Measurements from ENCODE around the gene ZNG1A.
"Not testable (repeated sequence)": the region's sequence is repeated elsewhere in the genome, so short reads cannot be mapped to it uniquely, and the experiment has no call there.

ZNG1A gene

DNA sequence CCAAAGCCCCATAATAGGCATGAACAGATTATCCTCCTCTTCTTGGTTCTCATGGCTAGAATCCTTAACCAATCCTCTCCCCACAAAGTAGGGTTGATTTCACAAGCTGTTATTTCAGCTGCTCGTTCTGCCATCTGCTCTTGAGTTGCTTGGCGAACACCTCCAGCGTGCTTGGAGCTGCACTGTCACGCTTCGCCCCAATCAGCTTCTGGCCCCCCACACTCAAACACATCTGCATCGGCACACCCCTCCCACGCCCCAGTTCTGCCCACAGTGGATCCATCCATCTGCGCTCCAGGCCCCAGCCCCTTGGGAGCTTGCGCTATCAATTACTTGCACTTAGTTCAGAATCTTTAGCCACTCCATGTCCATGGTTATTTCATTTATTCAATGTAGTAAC lies 78.4 kb downstream of the ZNG1A start:
- POLR2A ChIA-PET; H3K4me3 ChIP-seq (ENCODE audit: low read depth, low read length); CTCF ChIA-PET; DNase-seq (ENCODE audit: low read depth, low spot score): not testable (repeated sequence)

DNA sequence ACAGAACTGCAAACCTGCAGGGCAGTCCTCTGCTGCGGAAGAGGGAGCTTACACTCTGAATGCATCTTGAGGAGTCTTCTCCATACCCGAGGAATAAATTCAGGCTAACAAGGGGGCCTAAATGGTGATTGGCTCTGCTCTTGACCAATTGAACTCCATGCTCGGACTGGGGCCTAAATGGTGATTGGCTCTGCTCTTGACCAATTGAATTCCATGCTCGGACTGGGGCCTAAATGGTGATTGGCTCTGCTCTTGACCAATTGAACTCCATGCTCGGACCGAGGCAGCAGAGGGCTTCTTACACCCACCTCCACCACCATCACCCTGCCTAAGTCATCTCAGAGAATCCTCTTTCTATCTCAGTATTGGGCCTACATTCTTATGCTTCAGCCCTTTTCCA lies 79.0 kb downstream of the ZNG1A start:
- DNase-seq (ENCODE audit: low read depth, low spot score); POLR2A ChIA-PET; CTCF ChIA-PET; H3K4me3 ChIP-seq (ENCODE audit: low read depth, low read length): not testable (repeated sequence)

DNA sequence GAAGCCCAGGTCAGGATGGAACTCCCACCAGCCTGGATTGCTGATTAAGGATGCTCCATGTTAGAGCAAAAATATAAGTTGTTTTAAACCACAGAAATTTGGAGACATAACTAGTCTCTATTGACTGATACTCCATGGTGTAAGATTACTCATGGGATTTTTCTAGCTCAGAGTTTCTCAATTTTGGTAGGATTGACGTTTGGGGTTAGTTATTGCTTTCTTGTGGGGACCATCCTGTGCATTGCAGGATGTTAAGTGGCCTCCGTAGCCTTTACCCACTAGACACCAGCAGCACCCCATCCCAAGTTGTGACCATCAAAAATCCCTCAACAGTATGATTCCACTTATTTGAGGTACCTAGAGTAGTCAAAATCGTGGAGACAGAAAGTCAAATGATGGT lies 80.1 kb downstream of the ZNG1A start:
- POLR2A ChIA-PET; DNase-seq (ENCODE audit: low read depth, low spot score); CTCF ChIA-PET; H3K4me3 ChIP-seq (ENCODE audit: low read depth, low read length): not testable (repeated sequence)

DNA sequence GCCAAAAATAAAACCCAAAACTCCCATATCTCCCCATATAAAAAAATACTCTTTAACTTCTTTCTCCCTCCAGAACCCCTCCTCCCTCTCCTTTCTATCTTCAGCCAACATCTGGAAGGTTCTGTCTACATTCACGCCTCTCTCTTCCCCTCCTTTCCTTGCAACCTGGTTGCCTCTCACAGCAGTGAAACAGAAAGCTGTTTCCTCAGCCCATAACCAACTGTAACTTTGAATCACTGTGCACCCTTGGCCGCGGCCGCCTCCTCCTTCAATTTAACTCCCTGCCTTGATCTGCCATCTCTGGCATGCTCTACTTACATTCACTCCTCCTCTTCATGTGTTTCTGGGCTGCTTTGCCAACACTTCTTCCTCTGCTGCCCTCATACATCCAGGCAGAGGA lies 83.9 kb downstream of the ZNG1A start:
- POLR2A ChIA-PET; DNase-seq (ENCODE audit: low read depth, low spot score); H3K4me3 ChIP-seq (ENCODE audit: low read depth, low read length); CTCF ChIA-PET: not testable (repeated sequence)

DNA sequence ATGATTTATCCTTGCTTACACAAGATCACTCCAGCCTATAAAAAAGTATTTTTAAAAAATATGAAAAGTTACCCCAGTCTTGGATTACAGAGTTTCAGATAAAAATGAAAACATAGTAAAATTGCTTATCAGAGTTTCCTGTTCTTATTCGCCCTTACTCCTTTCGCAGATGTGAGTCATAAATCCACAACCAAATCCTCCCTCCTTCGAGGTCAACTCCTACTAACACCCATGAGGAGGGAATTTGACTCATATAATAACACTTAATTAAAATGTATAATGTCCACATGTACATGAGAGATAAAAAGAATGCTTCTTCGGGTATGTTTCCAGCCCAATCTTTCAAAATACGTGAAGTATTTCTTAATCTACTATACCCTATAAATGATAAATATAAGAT lies 84.5 kb downstream of the ZNG1A start:
- POLR2A ChIA-PET; DNase-seq (ENCODE audit: low read depth, low spot score): not testable (repeated sequence)

DNA sequence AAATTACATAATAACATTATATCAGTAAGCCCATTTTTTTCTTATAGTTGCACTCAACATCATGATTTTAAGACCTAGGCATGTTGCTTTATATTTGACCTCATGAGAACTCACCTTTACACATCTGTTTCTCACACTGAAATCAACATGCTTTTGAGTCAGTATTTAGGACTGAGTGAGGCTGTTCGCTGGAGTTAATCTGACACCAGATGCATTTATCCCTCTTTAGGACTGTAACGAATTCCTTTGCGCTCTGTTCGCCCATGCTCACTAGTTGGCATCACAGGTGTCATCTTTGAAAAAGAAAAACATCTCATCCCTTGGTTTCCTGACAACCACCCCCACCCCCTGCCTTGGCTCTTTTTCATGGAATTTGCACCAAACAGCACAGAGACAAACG lies 84.9 kb downstream of the ZNG1A start:
- DNase-seq (ENCODE audit: low read depth, low spot score); H3K4me3 ChIP-seq (ENCODE audit: low read depth, low read length); CTCF ChIA-PET; POLR2A ChIA-PET: not testable (repeated sequence)

More for the DNA sequence above, 84.5 kb downstream of the ZNG1A start:
- H3K4me3 ChIP-seq (ENCODE audit: low read depth, low read length); CTCF ChIA-PET: not testable (repeated sequence)

DNA sequence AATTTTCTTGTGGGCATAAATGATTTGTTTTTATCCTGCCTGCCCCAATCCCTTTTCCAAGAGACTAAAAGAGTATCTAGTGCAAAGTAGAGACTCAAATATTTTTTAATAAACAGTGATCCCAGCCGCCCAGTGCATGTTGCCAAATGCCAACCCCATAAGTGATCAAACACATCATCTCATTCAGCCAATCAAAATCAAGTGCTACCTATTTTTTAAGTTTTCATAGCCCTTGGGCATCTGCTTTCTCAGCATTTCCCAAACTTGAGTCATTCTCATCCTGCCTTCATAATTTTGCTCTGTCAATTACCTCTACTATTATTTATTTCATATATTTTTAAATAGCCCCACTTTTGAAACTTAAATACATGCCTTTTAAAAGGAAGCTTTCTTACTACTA lies 88.0 kb downstream of the ZNG1A start:
- H3K4me3 ChIP-seq (ENCODE audit: low read depth, low read length); CTCF ChIA-PET; DNase-seq (ENCODE audit: low read depth, low spot score); POLR2A ChIA-PET: not testable (repeated sequence)

DNA sequence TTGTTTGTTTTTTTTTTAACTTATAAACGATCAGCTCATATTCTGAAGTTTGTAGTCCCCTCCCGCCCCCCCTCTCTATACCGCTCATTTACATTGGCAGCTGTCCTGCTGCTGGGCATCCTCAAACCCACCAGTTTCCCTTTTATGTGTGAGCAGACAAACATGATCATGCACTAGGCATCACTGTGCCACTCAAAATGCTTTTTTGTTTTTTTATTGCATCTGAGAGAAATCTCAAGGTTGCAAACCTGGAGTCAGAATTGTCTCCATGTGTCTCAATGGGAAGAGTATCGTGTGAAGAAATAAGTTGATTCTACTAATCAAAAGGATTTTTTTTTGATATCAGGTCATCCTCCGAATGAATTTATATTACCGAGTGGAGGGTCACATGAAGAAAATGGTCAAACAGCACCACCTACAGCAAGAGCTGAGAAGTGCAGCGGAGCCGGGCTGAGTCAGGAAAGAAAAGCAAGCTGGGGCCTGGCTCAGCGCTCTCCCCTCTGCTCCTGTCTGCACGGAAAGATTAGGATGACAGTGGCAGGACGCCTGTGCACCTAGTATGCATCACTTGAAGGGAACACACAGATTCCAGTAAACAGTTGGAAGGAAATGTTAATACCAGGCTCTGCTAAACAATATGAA lies 90.3 kb downstream of the ZNG1A start:
- H3K4me3 ChIP-seq (ENCODE audit: low read depth, low read length); DNase-seq (ENCODE audit: low read depth, low spot score); CTCF ChIA-PET; POLR2A ChIA-PET: not testable (repeated sequence)

DNA sequence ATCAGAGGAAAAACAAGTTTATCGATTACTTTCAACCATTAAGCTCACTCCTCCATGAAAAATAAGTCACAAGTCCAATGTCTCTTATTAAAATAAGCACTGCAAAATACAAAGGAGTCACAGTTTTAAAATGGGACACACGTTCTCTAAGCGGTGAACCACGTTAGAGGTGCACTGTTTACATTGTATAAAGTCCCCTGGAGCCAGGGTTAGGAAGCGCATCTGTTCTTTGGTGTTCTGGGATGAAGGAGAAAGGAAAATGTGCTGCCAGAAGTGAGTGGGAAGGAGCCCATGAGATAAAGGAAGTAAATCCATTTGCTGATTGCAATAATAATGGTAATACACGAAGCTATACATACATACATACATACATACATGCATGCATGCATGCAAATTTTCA lies 91.0 kb downstream of the ZNG1A start:
- POLR2A ChIA-PET; DNase-seq (ENCODE audit: low read depth, low spot score): not testable (repeated sequence)

DNA sequence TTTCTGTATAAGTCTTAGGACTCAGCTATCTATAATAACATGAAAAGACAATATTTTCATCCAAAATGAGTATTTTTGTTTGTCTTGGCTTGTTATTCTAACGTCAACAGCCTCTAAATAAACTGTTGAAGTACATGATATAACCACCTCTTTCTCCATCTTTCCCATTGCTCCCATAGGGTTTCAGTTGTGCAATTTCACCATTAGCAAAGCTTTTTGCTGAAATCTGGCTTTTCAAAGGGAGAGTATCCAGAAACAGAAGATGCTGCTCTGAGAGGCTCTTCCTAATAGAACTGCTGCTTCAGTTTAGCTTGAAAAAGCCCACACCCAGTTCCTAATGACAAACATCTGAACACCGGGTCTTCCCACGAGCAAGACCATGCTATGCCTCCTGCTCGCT lies 91.8 kb downstream of the ZNG1A start:
- DNase-seq (ENCODE audit: low read depth, low spot score); POLR2A ChIA-PET; H3K4me3 ChIP-seq (ENCODE audit: low read depth, low read length); CTCF ChIA-PET: not testable (repeated sequence)

More for the DNA sequence above, 91.0 kb downstream of the ZNG1A start:
- CTCF ChIA-PET; H3K4me3 ChIP-seq (ENCODE audit: low read depth, low read length): not testable (repeated sequence)

DNA sequence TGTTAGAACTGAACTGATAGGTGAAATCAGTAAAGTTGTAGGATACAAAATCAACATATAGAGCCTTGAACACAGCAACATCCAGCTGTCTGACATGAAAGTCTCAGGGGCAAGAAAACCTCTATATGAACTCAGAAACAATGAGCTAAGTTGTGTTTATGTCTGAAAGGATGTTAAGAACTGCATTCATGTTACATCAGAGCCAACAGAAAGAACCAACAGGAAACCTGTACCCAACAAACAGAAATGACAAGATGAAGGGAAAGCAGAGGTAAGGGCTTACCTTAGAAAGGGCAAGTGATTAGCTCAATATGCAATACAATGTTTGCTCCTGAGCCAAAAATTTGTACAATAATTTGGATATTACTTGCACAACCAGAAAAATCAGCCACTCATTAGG lies 92.2 kb downstream of the ZNG1A start:
- POLR2A ChIA-PET; DNase-seq (ENCODE audit: low read depth, low spot score); H3K4me3 ChIP-seq (ENCODE audit: low read depth, low read length); CTCF ChIA-PET: not testable (repeated sequence)

DNA sequence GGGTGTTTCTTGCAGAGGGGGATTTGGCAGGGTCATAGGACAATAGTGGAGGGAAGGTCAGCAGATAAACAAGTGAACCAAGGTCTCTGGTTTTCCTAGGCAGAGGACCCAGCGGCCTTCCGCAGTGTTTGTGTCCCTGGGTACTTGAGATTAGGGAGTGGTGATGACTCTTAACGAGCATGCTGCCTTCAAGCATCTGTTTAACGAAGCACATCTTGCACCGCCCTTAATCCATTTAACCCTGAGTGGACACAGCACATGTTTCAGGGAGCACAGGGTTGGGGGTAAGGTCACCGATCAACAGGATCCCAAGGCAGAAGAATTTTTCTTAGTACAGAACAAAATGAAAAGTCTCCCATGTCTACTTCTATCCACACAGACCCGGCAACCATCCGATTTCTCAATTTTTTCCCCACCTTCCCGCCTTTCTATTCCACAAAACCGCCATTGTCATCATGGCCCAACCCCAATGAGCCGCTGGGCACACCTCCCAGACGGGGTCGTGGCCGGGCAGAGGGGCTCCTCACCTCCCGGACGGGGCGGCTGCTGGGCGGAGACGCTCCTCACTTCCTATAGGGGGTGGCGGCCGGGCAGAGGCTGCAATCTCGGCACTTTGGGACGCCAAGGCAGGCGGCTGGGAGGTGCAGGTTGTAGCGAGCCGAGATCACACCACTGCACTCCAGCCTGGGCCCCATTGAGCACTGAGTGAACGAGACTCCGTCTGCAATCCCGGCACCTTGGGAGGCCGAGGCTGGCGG lies 95.7 kb downstream of the ZNG1A start:
- CTCF ChIA-PET; H3K4me3 ChIP-seq (ENCODE audit: low read depth, low read length); DNase-seq (ENCODE audit: low read depth, low spot score); POLR2A ChIA-PET: not testable (repeated sequence)

DNA sequence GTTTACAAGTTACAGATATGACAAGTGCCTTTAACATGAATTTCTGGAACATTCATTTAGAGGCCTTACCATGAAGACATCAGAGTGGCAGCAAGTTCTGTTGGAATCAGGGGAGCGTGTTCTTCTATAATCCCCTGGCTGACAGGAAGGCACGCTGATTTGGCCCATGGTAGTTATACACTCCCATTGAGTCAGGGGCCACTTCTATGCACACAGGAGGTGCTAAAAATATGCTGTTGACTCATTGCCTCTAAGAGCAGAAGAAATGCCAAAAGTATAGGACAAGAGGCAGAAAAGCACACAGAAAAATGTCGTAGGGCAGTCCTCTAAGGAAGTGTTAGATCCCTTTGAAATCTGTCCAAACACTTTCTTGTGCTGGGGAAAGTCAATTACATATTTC lies 100.5 kb downstream of the ZNG1A start:
- POLR2A ChIA-PET; CTCF ChIA-PET; H3K4me3 ChIP-seq (ENCODE audit: low read depth, low read length); DNase-seq (ENCODE audit: low read depth, low spot score): not testable (repeated sequence)

DNA sequence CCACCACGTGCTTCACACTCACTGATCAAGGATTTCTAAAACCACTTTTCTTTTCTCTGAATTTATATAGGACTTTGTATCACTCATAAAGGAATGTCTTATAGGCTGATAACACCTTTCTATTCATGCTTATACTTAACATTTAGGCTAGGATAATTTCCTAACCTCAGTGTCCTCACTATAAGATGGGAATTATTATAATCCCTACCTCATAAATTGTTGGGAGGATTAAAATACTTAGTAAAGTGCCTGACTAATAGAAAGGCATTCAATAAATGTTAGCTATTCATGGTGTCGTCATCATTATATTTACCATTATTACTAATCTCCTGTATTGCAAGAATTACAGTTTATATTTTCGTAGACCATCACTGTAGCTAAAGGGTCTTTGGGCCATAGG lies 102.5 kb downstream of the ZNG1A start:
- H3K4me3 ChIP-seq (ENCODE audit: low read depth, low read length); CTCF ChIA-PET; POLR2A ChIA-PET; DNase-seq (ENCODE audit: low read depth, low spot score): not testable (repeated sequence)

DNA sequence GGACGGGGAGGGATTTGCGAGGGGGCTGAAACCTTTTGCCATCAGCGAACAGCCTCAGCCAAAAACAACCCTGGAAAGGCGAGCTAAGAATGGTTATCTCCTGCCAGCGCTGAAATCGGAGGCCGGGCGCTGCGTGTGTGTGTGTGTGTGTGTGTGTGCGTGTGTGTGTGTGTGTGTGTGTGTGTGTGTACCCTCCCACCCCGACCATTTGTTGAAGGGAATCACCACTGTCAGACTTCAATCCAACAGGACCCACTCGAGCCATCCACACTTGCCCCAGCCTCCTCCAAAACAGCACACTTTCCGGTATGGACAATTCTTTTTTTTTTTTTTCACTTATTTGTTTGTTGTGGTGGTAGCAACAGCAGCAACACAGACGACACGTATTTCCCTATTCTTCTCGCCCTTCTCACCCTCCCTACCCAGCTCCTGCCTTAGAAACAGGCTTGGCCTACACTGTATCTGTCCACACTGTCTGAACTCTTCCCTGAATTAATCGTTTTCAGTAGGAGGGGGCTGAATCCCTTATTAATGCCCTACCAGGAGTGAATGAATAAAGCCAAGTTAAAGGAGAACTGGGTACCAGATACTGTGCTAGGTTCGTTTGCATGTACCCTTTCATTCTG lies 104.8 kb downstream of the ZNG1A start:
- CTCF ChIA-PET; DNase-seq (ENCODE audit: low read depth, low spot score); POLR2A ChIA-PET: not testable (repeated sequence)
- H3K4me3 ChIP-seq (ENCODE audit: low read depth, low read length) = peak overlapping the region; percentile 18; the same call in 1 of the 2 replicates

DNA sequence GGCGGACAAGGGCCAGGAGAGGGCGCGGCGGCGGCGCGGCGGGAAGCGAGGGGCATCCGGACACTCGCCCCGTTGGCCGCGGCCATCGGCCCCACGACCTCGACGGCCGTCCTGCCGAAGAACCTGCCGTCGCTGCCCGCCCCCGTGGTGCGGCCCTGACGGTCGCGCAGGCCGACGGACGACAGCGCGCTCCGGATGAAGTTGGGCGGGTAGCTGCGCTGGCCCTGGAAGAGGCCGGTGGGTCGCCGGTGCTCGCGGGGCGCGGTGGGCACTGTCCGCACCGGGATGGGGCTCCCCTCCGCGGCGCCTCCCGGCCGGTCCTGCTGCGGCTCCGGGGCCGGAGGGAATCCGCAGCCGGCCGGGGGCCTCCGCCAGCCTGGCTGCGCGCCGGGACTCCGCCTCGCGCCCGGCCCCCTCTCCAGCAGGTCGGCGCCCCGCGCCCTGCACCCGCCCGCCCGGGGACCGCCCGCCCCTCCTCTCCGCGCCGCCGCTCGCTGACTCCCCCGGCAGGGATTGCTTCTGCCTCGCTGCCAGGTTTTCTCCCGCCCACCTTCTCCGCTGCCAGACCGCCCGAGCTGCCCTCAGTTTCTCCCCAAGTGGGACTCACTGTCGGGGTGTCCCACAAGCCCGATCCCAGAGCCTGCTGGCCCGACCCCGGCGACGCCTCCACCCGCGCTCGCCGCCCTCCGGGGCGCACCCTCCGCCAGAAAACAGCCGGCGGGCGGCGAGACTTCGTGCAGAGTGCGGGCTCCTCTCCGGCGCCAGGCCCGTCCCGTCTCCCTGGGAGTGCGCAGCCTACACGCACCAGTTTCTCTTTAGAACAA lies 105.6 kb downstream of the ZNG1A start:
- POLR2A ChIA-PET; DNase-seq (ENCODE audit: low read depth, low spot score); CTCF ChIA-PET: not testable (repeated sequence)
- peak overlapping the region; percentile 18; the same call in 1 of the 2 replicates for H3K4me3 ChIP-seq (ENCODE audit: low read depth, low read length)
